Activated CD4-positive, alpha-beta T cell treated with anti-CD3 and anti-CD28 coated beads, Interleukin-2, amount 50 U/mL, for 1 hour (primary cell): ENCODE measurements around the gene ANKRD11.
"Not testable (repeated sequence)": the region's sequence is repeated elsewhere in the genome, so short reads cannot be mapped to it uniquely, and the experiment has no call there.

Experiments
- DNase-seq: peaks from one replicate; pipeline ENCODE4 v3.0.0-alpha.2; 2020

Gene ANKRD11

GRCh38 chr16:89341697-89342694 lies 148.4 kb downstream of the ANKRD11 start:
- no peak for DNase-seq

- DNase-seq = no peak
Measured at GRCh38 chr16:89341279-89341678, 149.1 kb downstream of the ANKRD11 start.

- DNase-seq = no peak
Measured at GRCh38 chr16:89338863-89339262, 151.5 kb downstream of the ANKRD11 start.

GRCh38 chr16:89337965-89338364 lies 152.4 kb downstream of the ANKRD11 start:
- DNase-seq = no peak

GRCh38 chr16:89335803-89336485 lies 154.4 kb downstream of the ANKRD11 start:
- no peak for DNase-seq

- no peak for DNase-seq
Measured at GRCh38 chr16:89334988-89335802, 155.2 kb downstream of the ANKRD11 start.

GRCh38 chr16:89334461-89334860 lies 155.9 kb downstream of the ANKRD11 start:
- no peak for DNase-seq

GRCh38 chr16:89334050-89334449 lies 156.3 kb downstream of the ANKRD11 start:
- DNase-seq = no peak

GRCh38 chr16:89333401-89334001 lies 156.9 kb downstream of the ANKRD11 start:
- DNase-seq = not testable (repeated sequence)

GRCh38 chr16:89332902-89333245 lies 157.5 kb downstream of the ANKRD11 start:
- DNase-seq = no peak

- DNase-seq = no peak
Measured at GRCh38 chr16:89332243-89332901, 158.0 kb downstream of the ANKRD11 start.

GRCh38 chr16:89331371-89332109 lies 158.8 kb downstream of the ANKRD11 start:
- no peak for DNase-seq

GRCh38 chr16:89330177-89330856 lies 160.0 kb downstream of the ANKRD11 start:
- no peak for DNase-seq

GRCh38 chr16:89329830-89330176 lies 160.6 kb downstream of the ANKRD11 start:
- not testable (repeated sequence) for DNase-seq

- DNase-seq = not testable (repeated sequence)
Measured at GRCh38 chr16:89328412-89329400, 161.7 kb downstream of the ANKRD11 start.

- DNase-seq = no peak
Measured at GRCh38 chr16:89326721-89327120, 163.6 kb downstream of the ANKRD11 start.

- DNase-seq = no peak
Measured at GRCh38 chr16:89325861-89326471, 164.4 kb downstream of the ANKRD11 start.

GRCh38 chr16:89324056-89325010 lies 166.0 kb downstream of the ANKRD11 start:
- no peak for DNase-seq
